Calu3 (cell line): ENCODE results near the gene KLF12. TPM values are rescaled to one million over a fixed set of nuclear protein-coding genes. Genes with fewer than 3 reads are reported as not detected.

Experiments used
- BruUV-seq: library from RNA; stranded (reverse); fragments of 400-500 nt; replicated peaks from 2 replicates; lab custom pipeline; 2021; lab: Mats Ljungman, UMichigan
- CTCF ChIA-PET: fragments of 300-600 bp; sonication (Branson Sonifier 250); formaldehyde crosslinking; loops from one replicate; lab custom pipeline; 2022; ENCODE audit warnings: antibody characterized with exemption; lab: Charles Lee
- DNase-seq: peaks from one replicate; pipeline ENCODE4 v3.0.0; 2022
- H3K27ac Mint-ChIP-seq: one replicate; pipeline ENCODE4 v1.8.0; 2022; ENCODE audit warnings: mixed read lengths; ENCODE audit not compliant: unreplicated experiment
- H3K27me3 Mint-ChIP-seq: one replicate; pipeline ENCODE4 v1.8.0; 2022; ENCODE audit warnings: mixed read lengths; ENCODE audit not compliant: unreplicated experiment
- H3K36me3 Mint-ChIP-seq: one replicate; pipeline ENCODE4 v1.8.0; 2022; ENCODE audit warnings: mild to moderate bottlenecking, moderate library complexity, mixed read lengths; ENCODE audit not compliant: insufficient read depth, unreplicated experiment
- H3K4me1 Mint-ChIP-seq: one replicate; pipeline ENCODE4 v1.8.0; 2022; ENCODE audit warnings: mild to moderate bottlenecking, low read depth, mixed read lengths; ENCODE audit not compliant: unreplicated experiment
- H3K4me3 Mint-ChIP-seq: one replicate; pipeline ENCODE4 v1.8.0; 2022; ENCODE audit warnings: mild to moderate bottlenecking, low read depth, moderate library complexity, mixed read lengths; ENCODE audit not compliant: unreplicated experiment
- H3K9me3 Mint-ChIP-seq: one replicate; pipeline ENCODE4 v1.8.0; 2022; ENCODE audit warnings: low read depth, mixed read lengths; ENCODE audit not compliant: unreplicated experiment
- CTCF ChIP-seq: fragments of 200-600 bp; IDR thresholded peaks from one replicate; pipeline ENCODE4 v1.8.0; 2022; ENCODE audit warnings: antibody characterized with exemption; ENCODE audit not compliant: unreplicated experiment
- intact Hi-C: fragments of 100-400 bp; cut with micrococcal nuclease; formaldehyde crosslinking; loops from one replicate; pipeline ENCODE4 v1.10.0; 2022; ENCODE audit not compliant: unreplicated experiment
- total RNA-seq: library from RNA; stranded (reverse); gene quantifications from 2 replicates; pipeline ENCODE4 v1.2.3, GENCODE V29; 2022

Gene KLF12
- total RNA-seq, 1 experiment from 2014 or later = 3.9 TPM

DNA sequence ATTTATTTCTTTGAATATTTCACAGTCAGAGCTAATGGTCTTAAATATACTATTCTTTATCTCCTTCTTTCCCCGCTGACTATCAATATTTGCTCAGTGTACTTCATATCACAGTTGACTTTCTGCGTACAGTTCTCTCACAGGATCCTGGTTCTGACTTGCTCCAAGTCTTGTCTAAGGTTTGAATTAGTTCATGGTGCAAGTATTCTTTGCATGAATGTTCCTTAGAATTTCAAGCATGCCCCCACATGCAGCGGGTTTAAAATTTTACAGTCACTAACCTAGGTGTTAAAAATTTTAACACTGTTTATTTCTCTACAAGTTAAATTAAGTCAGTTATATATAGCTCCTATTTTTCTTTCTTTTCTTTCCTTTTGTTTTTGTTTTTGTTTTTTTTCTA lies 20.8 kb upstream of the KLF12 start:
- CTCF ChIA-PET = no interaction called here
- no peaks in the 10 kb centered on the region for H3K9me3 Mint-ChIP-seq
- no peak overlapping the region for H3K4me3 Mint-ChIP-seq
- H3K4me1 Mint-ChIP-seq = peaks cover 1% of the 10 kb centered on the region
- H3K27ac Mint-ChIP-seq = no peak overlapping the region
- intact Hi-C loops = no loop called here
- BruUV-seq = no TSS peak
- TF ChIP-seq CTCF = no peak
- no peaks in the 10 kb centered on the region for H3K27me3 Mint-ChIP-seq
- DNase-seq = no peak
- no peaks in the 10 kb centered on the region for H3K36me3 Mint-ChIP-seq

DNA sequence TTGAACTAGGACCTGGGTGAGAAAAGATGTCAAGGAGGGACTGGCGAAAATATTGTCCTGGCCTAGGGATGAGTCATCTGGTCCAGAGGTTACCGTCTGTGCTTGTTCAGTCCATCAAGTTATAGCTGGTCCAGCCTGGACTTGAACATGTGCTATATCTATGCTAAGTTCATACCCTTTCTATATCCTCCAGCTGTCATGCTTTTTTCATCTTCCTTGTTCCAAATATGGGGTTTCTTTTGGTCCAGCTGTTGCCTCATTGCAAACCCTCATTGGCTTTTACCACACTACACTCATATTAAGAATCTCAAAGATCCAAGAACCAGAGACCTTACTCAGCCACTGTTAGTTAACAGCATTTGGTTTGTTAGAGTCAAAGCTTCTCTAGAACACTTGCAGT lies 19.1 kb upstream of the KLF12 start:
- no peaks in the 10 kb centered on the region for H3K9me3 Mint-ChIP-seq
- H3K4me3 Mint-ChIP-seq = no peak overlapping the region
- H3K27me3 Mint-ChIP-seq = no peaks in the 10 kb centered on the region
- H3K36me3 Mint-ChIP-seq = no peaks in the 10 kb centered on the region
- no peak for TF ChIP-seq CTCF
- CTCF ChIA-PET = no interaction called here
- no peak overlapping the region for H3K27ac Mint-ChIP-seq
- H3K4me1 Mint-ChIP-seq = peaks cover 8% of the 10 kb centered on the region
- intact Hi-C loops = no loop called here
- no TSS peak for BruUV-seq
- no peak for DNase-seq

GRCh38 chr13:74151859-74152258 lies 17.7 kb upstream of the KLF12 start:
- H3K4me3 Mint-ChIP-seq = no peak overlapping the region
- BruUV-seq = no TSS peak

DNA sequence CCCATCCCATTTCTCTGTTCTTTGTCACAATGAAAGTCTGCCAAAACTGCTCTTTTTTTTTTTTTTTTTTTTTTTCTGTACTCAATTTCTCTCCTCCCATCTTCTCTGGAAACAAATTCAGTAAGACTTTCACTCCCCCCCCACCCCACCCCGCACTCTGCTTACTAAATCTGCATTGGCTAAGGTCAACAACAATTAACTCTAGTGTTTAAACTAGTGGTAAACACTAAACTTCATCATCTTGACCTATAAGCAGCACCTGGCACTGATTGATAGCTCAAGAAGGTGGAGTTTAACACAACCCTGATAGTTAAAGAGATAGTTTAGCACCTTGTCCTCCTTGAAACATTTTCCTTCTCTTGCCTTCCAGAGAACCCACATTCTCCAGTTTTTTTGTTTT lies 14.1 kb upstream of the KLF12 start:
- no peak for TF ChIP-seq CTCF
- Mint-ChIP-seq H3K4me3 (no peak overlapping the region), H3K27me3 (no peaks in the 10 kb centered on the region), H3K36me3 (no peaks in the 10 kb centered on the region), H3K9me3 (no peaks in the 10 kb centered on the region), H3K4me1 (peaks cover 8% of the 10 kb centered on the region), H3K27ac (no peak overlapping the region)
- no TSS peak for BruUV-seq
- CTCF ChIA-PET = no interaction called here
- intact Hi-C loops = no loop called here
- no peak for DNase-seq

More at GRCh38 chr13:74151859-74152258, 17.7 kb upstream of the KLF12 start:
- no peak for TF ChIP-seq CTCF
- intact Hi-C loops = no loop called here
- CTCF ChIA-PET = no interaction called here
- Mint-ChIP-seq H3K27me3 (no peaks in the 10 kb centered on the region), H3K36me3 (no peaks in the 10 kb centered on the region), H3K4me1 (peaks cover 8% of the 10 kb centered on the region), H3K27ac (no peak overlapping the region), H3K9me3 (no peaks in the 10 kb centered on the region)
- no peak for DNase-seq
